ENCODE results near the gene BAIAP2L2.
"Not testable (repeated sequence)": the region's sequence is repeated elsewhere in the genome, so short reads cannot be mapped to it uniquely, and the experiment has no call there.

The BAIAP2L2 gene

DNA sequence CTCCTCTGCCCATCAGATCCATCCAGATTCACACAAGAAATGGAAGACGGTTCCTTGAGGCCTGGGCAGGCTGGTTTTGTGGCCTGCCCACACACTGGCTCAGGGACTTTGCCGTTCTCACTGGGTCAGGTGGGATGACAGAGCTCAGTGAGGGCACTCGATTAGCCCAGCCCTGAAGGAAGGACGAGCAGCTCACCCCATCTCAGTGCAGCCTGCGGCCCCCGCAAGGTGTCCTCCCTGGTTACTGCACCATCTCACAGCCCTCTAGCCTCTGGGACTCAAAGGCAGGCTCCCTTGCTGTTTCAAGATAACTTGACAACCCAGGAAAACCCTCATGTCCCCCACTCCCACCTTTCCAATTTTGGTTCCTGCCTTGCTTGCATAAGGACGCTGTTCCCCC, 30.7 kb downstream of the BAIAP2L2 start:
- Histone ChIP-seq H3K4me3 (replicated peaks; ENCODE audit: low read depth, low read length) (no peak overlapping the region), H3K27me3 (replicated peaks; ENCODE audit: control insufficient read depth, insufficient read depth, low read length) (no peaks in the 10 kb centered on the region; the same call in 1 of the 2 replicates), H3K36me3 (ENCODE audit: control insufficient read depth, insufficient read depth, low read length) (peaks cover 3% of the 10 kb centered on the region; the same call in 1 of the 2 replicates)
- no peak for DNase-seq (ENCODE audit: extremely low read depth, insufficient read length)
- TF ChIP-seq, protein P1, sequence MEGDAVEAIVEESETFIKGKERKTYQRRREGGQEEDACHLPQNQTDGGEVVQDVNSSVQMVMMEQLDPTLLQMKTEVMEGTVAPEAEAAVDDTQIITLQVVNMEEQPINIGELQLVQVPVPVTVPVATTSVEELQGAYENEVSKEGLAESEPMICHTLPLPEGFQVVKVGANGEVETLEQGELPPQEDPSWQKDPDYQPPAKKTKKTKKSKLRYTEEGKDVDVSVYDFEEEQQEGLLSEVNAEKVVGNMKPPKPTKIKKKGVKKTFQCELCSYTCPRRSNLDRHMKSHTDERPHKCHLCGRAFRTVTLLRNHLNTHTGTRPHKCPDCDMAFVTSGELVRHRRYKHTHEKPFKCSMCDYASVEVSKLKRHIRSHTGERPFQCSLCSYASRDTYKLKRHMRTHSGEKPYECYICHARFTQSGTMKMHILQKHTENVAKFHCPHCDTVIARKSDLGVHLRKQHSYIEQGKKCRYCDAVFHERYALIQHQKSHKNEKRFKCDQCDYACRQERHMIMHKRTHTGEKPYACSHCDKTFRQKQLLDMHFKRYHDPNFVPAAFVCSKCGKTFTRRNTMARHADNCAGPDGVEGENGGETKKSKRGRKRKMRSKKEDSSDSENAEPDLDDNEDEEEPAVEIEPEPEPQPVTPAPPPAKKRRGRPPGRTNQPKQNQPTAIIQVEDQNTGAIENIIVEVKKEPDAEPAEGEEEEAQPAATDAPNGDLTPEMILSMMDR (IDR thresholded peaks at IDR 0.05; ENCODE audit: insufficient read depth, low read length, poor library complexity, severe bottlenecking): no peak

DNA sequence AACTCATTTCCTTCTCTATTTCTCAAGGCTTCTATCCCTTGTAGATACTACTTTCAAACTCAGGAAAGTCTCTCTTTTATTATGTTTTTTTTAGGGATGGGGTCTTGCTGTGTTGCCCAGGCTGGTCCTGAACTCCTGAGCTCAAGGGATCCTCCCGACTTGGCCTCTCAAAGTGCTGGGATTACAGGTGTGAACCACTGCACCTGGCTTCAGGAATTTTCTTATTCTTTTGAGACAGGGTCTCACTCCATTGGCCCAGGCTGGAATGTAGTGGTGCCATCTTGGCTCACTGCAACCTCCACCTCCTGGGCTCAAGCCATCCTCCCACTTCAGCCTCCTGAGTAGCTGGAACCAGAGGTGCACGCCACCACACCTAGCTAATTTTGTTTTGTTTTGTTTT, 31.3 kb downstream of the BAIAP2L2 start:
- not testable (repeated sequence) for H3K36me3 ChIP-seq (ENCODE audit: control insufficient read depth, insufficient read depth, low read length); DNase-seq (ENCODE audit: extremely low read depth, insufficient read length); H3K27me3 ChIP-seq (replicated peaks; ENCODE audit: control insufficient read depth, insufficient read depth, low read length); H3K4me3 ChIP-seq (replicated peaks; ENCODE audit: low read depth, low read length)

DNA sequence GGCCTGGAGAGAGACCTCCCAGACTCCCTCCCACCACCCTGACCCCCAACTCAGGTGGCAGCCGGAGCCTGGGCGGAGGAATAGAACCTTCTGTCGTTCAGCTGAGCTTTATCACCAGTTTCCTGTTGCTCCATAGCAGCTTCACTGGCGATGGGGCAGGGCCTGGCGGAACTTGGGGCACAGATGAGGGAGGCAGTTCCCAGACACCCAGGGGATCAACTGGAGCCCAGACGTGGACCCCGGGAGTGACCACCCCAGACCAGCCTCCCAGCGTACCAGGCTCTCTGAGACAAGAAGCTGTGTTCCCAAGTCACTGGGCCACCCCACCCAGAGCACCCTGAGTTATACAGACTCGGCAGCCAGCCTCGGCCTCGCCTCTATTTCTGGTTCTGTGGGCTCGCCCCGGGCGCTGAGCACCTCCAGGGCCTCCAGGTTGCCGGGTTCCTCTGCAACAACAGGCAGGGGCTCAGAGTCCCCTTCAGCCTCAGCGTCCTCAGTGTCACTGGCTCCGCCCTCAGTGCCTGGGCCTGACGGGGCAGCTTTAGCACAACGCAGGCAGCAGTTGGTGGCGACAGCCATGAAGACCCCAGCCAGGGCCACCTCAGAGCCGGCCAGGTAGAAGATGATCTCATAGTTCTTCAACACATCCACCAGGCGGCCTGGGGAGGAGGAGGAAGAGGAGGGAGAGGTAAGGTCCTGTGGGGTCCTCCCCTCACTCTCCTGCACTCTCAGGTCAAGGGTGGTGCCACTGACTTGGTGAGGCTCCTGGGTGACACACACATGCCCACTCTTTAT, 32.2 kb downstream of the BAIAP2L2 start:
- Histone ChIP-seq H3K36me3 (ENCODE audit: control insufficient read depth, insufficient read depth, low read length) (peaks cover 5% of the 10 kb centered on the region), H3K4me3 (replicated peaks; ENCODE audit: low read depth, low read length) (no peak overlapping the region), H3K27me3 (replicated peaks; ENCODE audit: control insufficient read depth, insufficient read depth, low read length) (no peaks in the 10 kb centered on the region; the same call in 1 of the 2 replicates)
- TF ChIP-seq, protein P1 (IDR thresholded peaks at IDR 0.05; ENCODE audit: insufficient read depth, low read length, poor library complexity, severe bottlenecking): no peak
- no peak for DNase-seq (ENCODE audit: extremely low read depth, insufficient read length)

DNA sequence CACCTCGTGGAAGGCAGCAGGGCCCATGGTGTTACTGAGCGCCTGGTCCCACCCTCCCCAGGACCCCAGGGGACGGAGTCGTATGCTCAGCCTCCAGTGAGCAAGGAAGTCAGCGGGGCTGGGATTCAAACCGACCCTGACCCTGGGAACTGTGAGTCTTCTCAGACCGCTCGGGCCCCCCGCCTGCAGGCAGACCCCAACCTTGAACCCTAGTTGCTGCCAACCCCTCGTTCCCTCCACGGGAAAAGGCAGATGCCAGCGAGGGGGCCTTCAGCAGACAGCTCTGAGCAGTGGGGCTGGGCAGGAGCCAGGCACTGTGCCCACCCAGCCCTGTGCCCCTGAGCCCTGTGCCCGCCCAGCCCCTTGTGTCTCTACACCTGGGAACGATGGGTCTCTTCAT, 32.9 kb downstream of the BAIAP2L2 start:
- Histone ChIP-seq H3K36me3 (ENCODE audit: control insufficient read depth, insufficient read depth, low read length) (peaks cover 5% of the 10 kb centered on the region), H3K27me3 (replicated peaks; ENCODE audit: control insufficient read depth, insufficient read depth, low read length) (no peaks in the 10 kb centered on the region; the same call in 1 of the 2 replicates), H3K4me3 (replicated peaks; ENCODE audit: low read depth, low read length) (no peak overlapping the region)
- no peak for DNase-seq (ENCODE audit: extremely low read depth, insufficient read length)
- TF ChIP-seq, protein P1 (IDR thresholded peaks at IDR 0.05; ENCODE audit: insufficient read depth, low read length, poor library complexity, severe bottlenecking): no peak

DNA sequence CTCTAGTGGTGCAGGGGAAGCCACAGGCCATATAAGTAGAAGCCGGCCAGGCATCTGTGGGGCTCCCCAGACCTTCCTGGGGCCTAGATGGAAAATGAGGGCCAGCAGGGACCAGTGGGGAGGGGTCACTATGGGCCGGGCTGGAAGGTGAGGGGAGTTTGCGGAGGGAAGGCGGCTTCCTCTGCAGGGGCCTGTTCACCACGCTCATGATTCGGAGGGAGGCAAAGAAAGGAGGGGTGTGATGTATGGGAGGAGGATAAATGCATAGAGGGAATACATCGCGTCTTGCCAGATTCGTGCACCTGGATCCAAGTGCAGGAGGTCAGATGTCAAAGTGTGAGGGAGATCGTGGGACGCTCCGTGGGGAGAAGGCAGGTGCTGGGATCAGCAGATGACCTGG, 33.4 kb downstream of the BAIAP2L2 start:
- Histone ChIP-seq H3K36me3 (ENCODE audit: control insufficient read depth, insufficient read depth, low read length) (peaks cover 7% of the 10 kb centered on the region), H3K27me3 (replicated peaks; ENCODE audit: control insufficient read depth, insufficient read depth, low read length) (no peaks in the 10 kb centered on the region; the same call in 1 of the 2 replicates), H3K4me3 (replicated peaks; ENCODE audit: low read depth, low read length) (no peak overlapping the region)
- DNase-seq (ENCODE audit: extremely low read depth, insufficient read length): no peak
- TF ChIP-seq, protein P1 (IDR thresholded peaks at IDR 0.05; ENCODE audit: insufficient read depth, low read length, poor library complexity, severe bottlenecking): no peak

DNA sequence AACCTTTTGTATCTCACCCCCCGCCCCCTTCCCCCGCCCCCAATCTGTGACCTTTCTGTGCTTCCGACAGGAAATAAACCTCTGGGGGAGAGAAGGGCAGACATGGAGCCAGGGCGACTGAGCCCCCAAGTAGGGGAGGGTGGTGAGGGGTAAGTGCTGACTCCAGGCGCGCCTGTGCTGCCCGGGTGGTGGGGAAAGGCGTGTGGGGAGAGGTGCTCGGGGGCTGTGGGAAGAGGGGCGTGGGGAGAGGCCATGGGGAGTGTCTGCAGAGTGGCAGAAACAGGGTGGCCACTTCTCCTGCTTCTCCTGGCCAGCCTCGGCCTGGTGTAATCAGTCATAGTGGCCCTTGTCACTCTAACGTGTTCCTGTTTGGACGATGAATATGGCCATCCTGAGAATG, 34.5 kb downstream of the BAIAP2L2 start:
- Histone ChIP-seq H3K27me3 (replicated peaks; ENCODE audit: control insufficient read depth, insufficient read depth, low read length) (no peaks in the 10 kb centered on the region; the same call in 1 of the 2 replicates), H3K36me3 (ENCODE audit: control insufficient read depth, insufficient read depth, low read length) (peaks cover 7% of the 10 kb centered on the region), H3K4me3 (replicated peaks; ENCODE audit: low read depth, low read length) (no peak overlapping the region)
- DNase-seq (ENCODE audit: extremely low read depth, insufficient read length): no peak
- TF ChIP-seq, protein P1 (IDR thresholded peaks at IDR 0.05; ENCODE audit: insufficient read depth, low read length, poor library complexity, severe bottlenecking): no peak
